Uterus (tissue), 2 donors: ENCODE measurements around the gene C4BPB.

Experiments
- CTCF ChIP-seq, 4 experiments: fragments of 200-600 bp in 2 of 4; fragments of 450-650 bp in 2 of 4; sonication (generic) in 2 of 4; IDR thresholded peaks; one replicate each; pipeline ENCODE4 v1.5.1; 2016 to 2019; ENCODE audit warnings: antibody characterized with exemption in 4 of 4, mild to moderate bottlenecking in 2 of 4, moderate library complexity in 1 of 4
- POLR2A ChIP-seq, 2 donors: fragments of 450-650 bp; IDR thresholded peaks; one replicate each; pipeline ENCODE4 v1.6.1; 2016; ENCODE audit warnings: antibody characterized with exemption in 2 of 2, mild to moderate bottlenecking in 1 of 2, moderate library complexity in 1 of 2

- TF ChIP-seq CTCF (IDR thresholded peaks at IDR 0.05) (no peak), POLR2A (IDR thresholded peaks at IDR 0.05) (no peak)
These were observed 39.8 kb downstream of the C4BPB start for GRCh38 chr1:207128336-207128921.
